Aorta (tissue), 5 donors: ENCODE results near the gene ACSBG1. TPM values are rescaled to one million over a fixed set of nuclear protein-coding genes. Genes with fewer than 3 reads are reported as not detected.

ENCODE experiments used
- ATAC-seq: fragments of 200-7000 bp; cut with Tn5 transposase; one replicate; pipeline ENCODE4 v1.9.1; 2022; ENCODE audit warnings: moderate library complexity; ENCODE audit not compliant: low FRiP score
- DNase-seq, 2 donors: peaks; one replicate each; pipeline ENCODE4 v3.0.0-alpha.2; 2020
- H3K27ac ChIP-seq, 2 donors: one replicate each; pipeline ENCODE4 v1.5.1; 2013; ENCODE audit warnings: low read length in 2 of 2, mild to moderate bottlenecking in 2 of 2, moderate library complexity in 2 of 2, control low read depth in 1 of 2, inconsistent platforms in 1 of 2, low read depth in 1 of 2
- H3K27me3 ChIP-seq, 2 donors: one replicate each; pipeline ENCODE4 v1.6.1; 2013; ENCODE audit warnings: control low read depth in 1 of 2, low read length in 1 of 2, mild to moderate bottlenecking in 1 of 2, moderate library complexity in 1 of 2; ENCODE audit not compliant: insufficient read depth in 2 of 2, control insufficient read depth in 1 of 2
- H3K36me3 ChIP-seq, 2 donors: one replicate each; pipeline ENCODE4 v1.6.1; 2013; ENCODE audit warnings: control low read depth in 1 of 2, low read length in 1 of 2, mild to moderate bottlenecking in 1 of 2; ENCODE audit not compliant: insufficient read depth in 2 of 2, control insufficient read depth in 1 of 2
- H3K4me1 ChIP-seq, 2 donors: one replicate each; pipeline ENCODE4 v1.6.1; 2013; ENCODE audit warnings: low read length in 2 of 2, control low read depth in 1 of 2, mild to moderate bottlenecking in 1 of 2, moderate library complexity in 1 of 2; ENCODE audit not compliant: insufficient read depth in 2 of 2, control insufficient read depth in 1 of 2
- H3K4me3 ChIP-seq, 2 donors: one replicate each; pipeline ENCODE4 v1.5.1; 2013; ENCODE audit warnings: low read length in 2 of 2, control low read depth in 1 of 2, mild to moderate bottlenecking in 1 of 2
- H3K9me3 ChIP-seq: one replicate; pipeline ENCODE4 v1.6.1; 2013; ENCODE audit warnings: mild to moderate bottlenecking, low read length; ENCODE audit not compliant: control insufficient read depth
- WGBS, 2 donors: extraction: QIAGEN DNeasy Blood & Tissue Kit; methylation state at CpG; one replicate each; pipeline ENCODE4 v1.1.7; 2013; 5-methylcytosine and 5-hydroxymethylcytosine counted together
- intact Hi-C, 2 donors: fragments of 100-400 bp; cut with DNase I; formaldehyde crosslinking; loops; one replicate each; pipeline versions ENCODE4 v1.14.2 to v1.15.0; 2022
- polyA plus RNA-seq, 2 donors: library from polyadenylated mRNA; stranded (reverse); fragments of 200-250 nt; gene quantifications; one replicate each; pipeline ENCODE4 v1.2.3, GENCODE V29; 2013
- total RNA-seq, 2 donors: library from RNA; stranded (reverse); fragmentation: NEBNext Ultra II Directional; extraction: Animal tissue kit (Norgen Biotek cat#: 25700); gene quantifications; one replicate each; pipeline ENCODE4 v1.2.1, GENCODE V29; 2021
- donor health status: healthy with polysubstance abuse.
- donor health status: Bipolar disorder and iron deficiency.
- donor health status: DM: no; HTN: no; CAD: no.
- donor health status: DM: no; HTN: no; CAD: no.
- donor health status: DM: yes; HTN: yes; CAD: no.

The ACSBG1 gene
- total and polyA plus RNA-seq, 4 donors: 0.18 to 0.25 TPM; not detected in 2

DNA sequence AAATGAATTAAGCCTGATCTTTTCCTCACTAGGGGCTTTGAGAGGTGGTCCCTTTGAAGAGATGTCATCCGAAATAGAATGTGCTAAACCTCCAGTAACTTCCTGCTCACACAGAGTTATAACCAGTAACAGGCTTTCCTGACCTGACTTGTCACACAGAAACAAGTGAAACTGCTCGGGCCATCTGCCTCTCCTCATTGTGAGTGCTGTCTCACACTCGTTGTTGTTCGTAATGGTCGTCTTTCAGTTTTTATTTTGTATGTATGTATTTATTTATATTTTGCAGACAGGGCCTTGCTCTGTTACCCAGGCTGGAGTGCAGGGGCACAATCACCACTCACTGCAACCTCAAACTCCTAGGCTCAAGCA lies 24.0 kb downstream of the ACSBG1 start:
- Histone ChIP-seq H3K4me1 (no peaks in the 10 kb centered on the region), H3K9me3 (no peaks in the 10 kb centered on the region), H3K4me3 (no peak overlapping the region), H3K36me3 (no peaks in the 10 kb centered on the region), H3K27me3 (no peaks in the 10 kb centered on the region), H3K27ac (no peak overlapping the region)
- intact Hi-C loops: no loop called here
- WGBS, 2 donors: 84 to 85% methylated on average over 5 of the region's 5 CpGs
- no peak for DNase-seq
- no peak for ATAC-seq

GRCh38 chr15:78209646-78210348 lies 24.6 kb downstream of the ACSBG1 start:
- no peak overlapping the region for H3K4me3 ChIP-seq
- no peaks in the 10 kb centered on the region for H3K27me3 ChIP-seq
- no peaks in the 10 kb centered on the region for H3K9me3 ChIP-seq
- no peak overlapping the region for H3K27ac ChIP-seq
- ATAC-seq (no peak), DNase-seq (no peak)
- 81% methylated on average over 9 of the region's 9 CpGs for WGBS, 2 donors
- intact Hi-C loops: no loop called here
- H3K4me1 ChIP-seq: no peaks in the 10 kb centered on the region
- no peaks in the 10 kb centered on the region for H3K36me3 ChIP-seq

DNA sequence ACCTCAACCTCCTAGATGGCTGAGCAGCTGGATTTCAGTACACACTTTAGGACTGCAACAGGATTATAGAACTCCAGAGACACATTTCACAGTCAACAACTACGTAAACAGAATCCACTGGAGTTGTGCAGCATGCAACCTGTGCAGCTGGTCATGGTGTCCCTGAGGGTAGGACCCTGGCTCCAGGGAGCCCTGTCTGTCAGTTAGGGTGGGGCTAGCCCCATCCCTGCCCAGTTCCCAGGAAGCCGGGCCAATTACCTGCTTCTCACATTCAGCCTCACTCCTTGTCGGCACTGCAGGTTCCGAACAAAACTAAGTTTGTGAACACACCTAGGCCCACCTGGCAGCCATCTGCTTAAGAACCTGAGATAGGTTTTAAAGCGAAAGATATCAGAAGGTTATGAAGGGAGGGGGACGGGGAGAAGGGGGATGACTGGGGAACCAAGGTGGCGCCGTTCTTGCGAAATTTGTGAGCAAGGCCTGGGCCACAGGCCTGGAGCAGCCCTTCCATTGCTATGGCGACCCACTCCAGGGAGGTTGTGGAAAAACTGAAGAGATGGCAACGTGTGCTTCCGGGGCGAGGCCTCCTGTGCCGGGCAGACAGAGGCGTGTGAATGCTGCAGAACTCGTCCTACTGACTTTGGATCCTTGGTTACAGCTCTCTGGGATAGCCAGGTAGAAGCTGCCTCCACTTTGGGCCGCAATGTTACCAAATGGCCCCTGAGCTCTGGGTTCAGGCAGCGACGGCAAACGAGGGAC lies 25.3 kb downstream of the ACSBG1 start:
- DNase-seq: no peak
- H3K27me3 ChIP-seq: no peaks in the 10 kb centered on the region
- H3K27ac ChIP-seq: no peak overlapping the region
- WGBS, 2 donors: 91 to 92% methylated on average over 20 of the region's 20 CpGs
- no peak for ATAC-seq
- H3K4me1 ChIP-seq: no peaks in the 10 kb centered on the region
- intact Hi-C loops: no loop called here
- H3K9me3 ChIP-seq: no peaks in the 10 kb centered on the region
- no peak overlapping the region for H3K4me3 ChIP-seq
- H3K36me3 ChIP-seq: no peaks in the 10 kb centered on the region

- Histone ChIP-seq H3K9me3 (no peaks in the 10 kb centered on the region), H3K4me3 (no peak overlapping the region), H3K36me3 (no peaks in the 10 kb centered on the region), H3K4me1 (no peaks in the 10 kb centered on the region), H3K27ac (no peak overlapping the region), H3K27me3 (no peaks in the 10 kb centered on the region)
- ATAC-seq (no peak), DNase-seq (no peak)
- 94 to 96% methylated on average over 8 of the region's 8 CpGs for WGBS, 2 donors
- intact Hi-C loops: no loop called here
Measured at GRCh38 chr15:78208341-78208844, 26.0 kb downstream of the ACSBG1 start.

DNA sequence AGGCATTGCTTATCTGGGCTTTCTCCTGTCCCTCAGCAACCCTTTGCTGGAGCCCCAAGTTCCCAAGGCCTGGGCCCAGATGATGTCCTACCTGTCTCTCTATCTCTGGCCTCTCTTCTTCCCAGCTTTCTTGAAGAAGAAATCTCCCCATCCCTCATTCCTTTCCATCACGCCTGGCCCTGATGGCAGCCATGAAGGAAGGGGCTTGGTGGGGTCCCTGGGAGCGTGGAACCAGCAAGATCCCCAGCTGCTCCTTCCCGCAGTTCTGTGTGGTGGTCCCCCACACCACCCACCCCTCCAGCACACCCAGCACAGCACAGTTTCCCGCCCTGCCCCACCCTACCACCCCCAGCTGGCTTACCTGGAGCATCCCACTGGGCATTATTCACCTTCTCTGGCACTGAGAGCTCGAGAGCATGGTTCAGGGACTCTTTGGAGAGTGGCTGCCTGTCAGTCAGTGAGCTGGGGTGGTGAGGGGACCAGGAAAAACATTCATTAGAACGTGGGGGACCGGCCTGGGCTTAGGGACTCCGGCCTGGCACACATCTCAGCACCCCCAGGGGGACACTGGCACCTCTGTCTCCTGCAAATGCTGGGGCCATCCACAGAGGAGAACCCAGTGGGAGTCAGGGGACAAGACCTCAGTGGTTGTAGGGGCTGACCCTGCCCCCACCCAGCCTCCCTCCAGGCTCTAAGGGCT lies 26.6 kb downstream of the ACSBG1 start:
- ATAC-seq (no peak), DNase-seq (no peak)
- no peaks in the 10 kb centered on the region for H3K4me1 ChIP-seq
- no peaks in the 10 kb centered on the region for H3K9me3 ChIP-seq
- no peaks in the 10 kb centered on the region for H3K27me3 ChIP-seq
- no peaks in the 10 kb centered on the region for H3K36me3 ChIP-seq
- H3K4me3 ChIP-seq: no peak overlapping the region
- H3K27ac ChIP-seq: no peak overlapping the region
- intact Hi-C loops: no loop called here
- 89 to 95% methylated on average over 8 of the region's 8 CpGs for WGBS, 2 donors

GRCh38 chr15:78207110-78207458 lies 27.3 kb downstream of the ACSBG1 start:
- WGBS, 2 donors: 80 to 82% methylated on average over 5 of the region's 5 CpGs
- no peak for DNase-seq
- H3K27ac ChIP-seq: no peak overlapping the region

DNA sequence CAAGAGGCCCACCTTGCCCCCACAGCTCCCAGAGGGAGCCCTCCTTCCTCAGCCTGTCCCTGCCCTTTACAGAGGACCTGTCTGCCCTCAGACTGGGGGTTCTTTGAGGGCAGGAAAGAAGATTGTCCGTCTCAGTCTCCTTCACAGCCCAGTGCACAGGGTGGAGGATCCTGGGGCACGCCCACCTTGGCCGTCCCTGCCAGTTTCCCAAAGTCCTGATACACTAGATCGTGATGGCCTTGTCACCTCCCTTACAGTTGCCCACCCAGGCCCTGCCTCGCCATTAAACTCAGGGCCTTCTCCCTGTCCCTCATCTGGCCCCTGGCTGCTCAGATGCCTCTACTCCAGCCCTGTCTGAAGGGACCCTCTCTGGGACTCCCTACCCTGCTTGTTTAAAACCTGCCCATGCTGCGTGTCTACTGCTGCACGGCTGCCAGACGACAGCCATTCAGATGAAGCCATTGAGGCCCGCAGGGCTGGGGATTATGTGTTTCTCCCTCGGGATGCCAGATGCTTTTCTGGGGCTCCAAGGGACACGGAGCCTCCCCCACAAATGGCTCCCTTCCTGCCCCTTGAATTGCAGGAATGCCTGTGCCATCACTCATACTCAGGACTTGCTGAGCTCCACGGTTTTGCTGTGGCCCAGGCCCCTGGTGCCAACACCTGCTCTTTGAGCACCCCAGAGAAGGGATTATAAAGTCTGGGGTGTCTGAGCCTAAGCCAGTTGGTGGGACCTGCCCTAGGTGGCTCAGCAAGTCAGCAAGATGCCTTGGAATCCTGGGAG lies 27.8 kb downstream of the ACSBG1 start:
- intact Hi-C loops: no loop called here
- Histone ChIP-seq H3K9me3 (no peaks in the 10 kb centered on the region), H3K36me3 (no peaks in the 10 kb centered on the region), H3K27me3 (no peaks in the 10 kb centered on the region), H3K4me3 (no peak overlapping the region), H3K27ac (no peak overlapping the region), H3K4me1 (no peaks in the 10 kb centered on the region)
- ATAC-seq (no peak), DNase-seq (no peak)
- 61 to 63% methylated on average over 12 of the region's 12 CpGs for WGBS, 2 donors

More at GRCh38 chr15:78207110-78207458, 27.3 kb downstream of the ACSBG1 start:
- intact Hi-C loops: no loop called here
- ATAC-seq: no peak
- no peaks in the 10 kb centered on the region for H3K27me3 ChIP-seq
- H3K9me3 ChIP-seq: no peaks in the 10 kb centered on the region
- no peak overlapping the region for H3K4me3 ChIP-seq
- no peaks in the 10 kb centered on the region for H3K4me1 ChIP-seq
- no peaks in the 10 kb centered on the region for H3K36me3 ChIP-seq

- no peaks in the 10 kb centered on the region for H3K9me3 ChIP-seq
- H3K4me1 ChIP-seq: no peaks in the 10 kb centered on the region
- 96 to 97% methylated on average over 10 of the region's 10 CpGs for WGBS, 2 donors
- H3K27ac ChIP-seq: no peak overlapping the region
- no peaks in the 10 kb centered on the region for H3K27me3 ChIP-seq
- ATAC-seq: no peak
- H3K4me3 ChIP-seq: no peak overlapping the region
- intact Hi-C loops: no loop called here
- H3K36me3 ChIP-seq: no peaks in the 10 kb centered on the region
- DNase-seq: no peak
Measured at GRCh38 chr15:78205856-78206255, 28.5 kb downstream of the ACSBG1 start.
